ENCODE measurements around the gene HOMER3.
"Not testable (repeated sequence)": the region's sequence is repeated elsewhere in the genome, so short reads cannot be mapped to it uniquely, and the experiment has no call there.

DNA sequence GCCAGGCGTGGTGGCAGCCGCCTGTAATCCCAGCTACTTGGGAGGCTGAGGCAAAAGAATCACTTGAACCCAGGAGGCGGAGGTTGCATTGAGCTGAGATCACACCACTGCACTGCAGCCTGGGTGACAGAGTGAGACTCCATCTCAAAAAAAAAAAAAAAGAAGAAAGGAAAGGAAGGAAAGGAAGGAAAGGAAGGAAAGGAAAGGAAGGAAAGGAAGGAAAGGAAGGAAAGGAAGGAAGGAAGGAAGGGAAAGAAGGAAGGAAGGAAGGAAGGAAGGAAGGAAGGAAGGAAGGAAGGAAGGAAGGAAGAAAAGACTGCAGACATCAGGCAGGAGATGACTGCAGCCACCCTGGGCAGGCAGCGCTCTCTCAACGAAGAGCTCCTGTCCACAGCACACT, 38.5 kb downstream of the HOMER3 start:
- not testable (repeated sequence) for TF ChIP-seq REST (IDR thresholded peaks at IDR 0.05; ENCODE audit: unreplicated experiment)
- TF ChIP-seq, protein P1, sequence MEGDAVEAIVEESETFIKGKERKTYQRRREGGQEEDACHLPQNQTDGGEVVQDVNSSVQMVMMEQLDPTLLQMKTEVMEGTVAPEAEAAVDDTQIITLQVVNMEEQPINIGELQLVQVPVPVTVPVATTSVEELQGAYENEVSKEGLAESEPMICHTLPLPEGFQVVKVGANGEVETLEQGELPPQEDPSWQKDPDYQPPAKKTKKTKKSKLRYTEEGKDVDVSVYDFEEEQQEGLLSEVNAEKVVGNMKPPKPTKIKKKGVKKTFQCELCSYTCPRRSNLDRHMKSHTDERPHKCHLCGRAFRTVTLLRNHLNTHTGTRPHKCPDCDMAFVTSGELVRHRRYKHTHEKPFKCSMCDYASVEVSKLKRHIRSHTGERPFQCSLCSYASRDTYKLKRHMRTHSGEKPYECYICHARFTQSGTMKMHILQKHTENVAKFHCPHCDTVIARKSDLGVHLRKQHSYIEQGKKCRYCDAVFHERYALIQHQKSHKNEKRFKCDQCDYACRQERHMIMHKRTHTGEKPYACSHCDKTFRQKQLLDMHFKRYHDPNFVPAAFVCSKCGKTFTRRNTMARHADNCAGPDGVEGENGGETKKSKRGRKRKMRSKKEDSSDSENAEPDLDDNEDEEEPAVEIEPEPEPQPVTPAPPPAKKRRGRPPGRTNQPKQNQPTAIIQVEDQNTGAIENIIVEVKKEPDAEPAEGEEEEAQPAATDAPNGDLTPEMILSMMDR (conservative IDR thresholded peaks at IDR 0.05; ENCODE audit: low read depth in 2 of 2) = not testable (repeated sequence)

Data from GM23338 (cell line).